Tongue (tissue), 2 donors: Measurements from ENCODE around the gene VWC2L. TPM values are rescaled to one million over a fixed set of nuclear protein-coding genes. Genes with fewer than 3 reads are reported as not detected.

Experiments
- DNase-seq: peaks from one replicate; pipeline ENCODE4 v3.0.0-alpha.2; 2015
- total RNA-seq: library from RNA; depleted of rRNA; stranded (reverse); fragments of >200 nt; gene quantifications from one replicate; pipeline ENCODE4 v1.2.3, GENCODE V29; 2014

VWC2L gene
- total RNA-seq, 1 donor from 2014 or later = not detected

DNA sequence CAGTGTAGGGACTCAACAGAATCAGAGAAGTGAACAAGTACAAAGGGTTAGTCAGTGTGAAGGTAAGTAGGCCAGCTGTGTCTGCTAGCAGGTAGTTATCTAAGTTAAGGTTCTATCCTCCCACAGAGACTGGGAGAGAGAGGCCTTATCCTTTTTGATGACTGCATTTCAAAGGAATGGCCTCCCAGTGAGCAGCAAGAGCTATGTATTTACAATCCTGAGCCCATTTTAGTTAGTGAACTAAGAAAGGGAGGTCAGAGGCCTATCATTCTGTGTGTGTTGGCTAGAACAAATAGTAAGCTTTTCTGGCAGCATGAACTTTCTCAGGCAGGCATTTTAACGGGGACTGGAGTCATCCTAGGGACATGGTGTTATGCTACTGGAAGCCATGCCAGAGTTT lies 182.9 kb downstream of the VWC2L start:
- no peak for DNase-seq

DNA sequence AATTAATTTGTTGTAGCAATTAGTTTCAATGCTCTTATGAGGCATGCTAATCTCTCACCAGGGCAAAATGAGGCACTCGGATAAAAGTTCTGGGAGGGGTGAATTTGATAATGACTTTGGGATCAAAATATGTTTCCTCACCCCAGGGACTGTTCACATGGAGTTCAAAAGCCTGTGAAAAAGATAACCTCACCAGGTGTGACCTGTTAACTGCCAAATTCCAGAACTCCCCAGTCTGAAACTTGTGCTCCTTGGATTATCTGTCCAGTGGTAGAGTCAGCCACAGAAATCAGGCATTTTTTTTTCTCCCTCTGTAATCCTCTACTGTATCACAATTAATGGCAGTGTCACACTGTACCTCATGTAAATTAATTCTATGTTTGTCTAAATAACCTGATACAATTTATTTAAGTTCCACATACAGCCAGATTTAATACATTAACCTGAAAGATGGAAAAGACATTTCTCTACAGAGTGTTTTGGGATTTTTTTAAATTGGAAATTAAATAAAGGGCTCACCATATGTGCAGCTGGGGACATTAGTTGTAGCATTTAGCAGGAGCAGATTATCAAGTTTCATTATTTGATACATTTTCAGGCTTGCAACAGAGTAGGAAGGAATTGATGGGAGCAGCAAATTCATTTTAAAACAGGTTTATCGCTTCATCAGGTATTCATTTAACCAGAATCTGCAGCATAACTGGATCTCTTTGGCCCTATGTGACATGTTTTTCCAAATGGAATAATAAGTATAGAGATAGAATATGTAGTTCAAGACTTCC lies 191.2 kb downstream of the VWC2L start:
- no peak for DNase-seq

DNA sequence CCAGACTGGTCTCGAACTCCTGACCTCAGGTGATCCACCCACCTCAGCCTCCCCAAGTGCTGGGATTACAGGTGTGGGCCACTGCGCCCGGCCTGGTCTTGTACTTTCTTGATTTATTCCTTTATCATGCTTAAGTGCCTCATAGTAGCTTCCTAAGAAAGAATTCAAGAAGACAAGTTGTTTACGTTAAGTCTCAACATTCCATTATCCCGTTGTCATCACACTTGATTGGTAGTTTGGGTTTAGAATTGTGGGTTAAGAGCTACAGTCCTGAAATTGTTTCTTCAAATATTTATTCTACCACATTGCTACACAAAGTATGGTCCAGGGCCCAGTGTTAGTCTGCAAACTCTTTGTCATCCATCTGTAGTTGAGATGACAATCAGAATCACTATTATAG lies 194.0 kb downstream of the VWC2L start:
- no peak for DNase-seq

DNA sequence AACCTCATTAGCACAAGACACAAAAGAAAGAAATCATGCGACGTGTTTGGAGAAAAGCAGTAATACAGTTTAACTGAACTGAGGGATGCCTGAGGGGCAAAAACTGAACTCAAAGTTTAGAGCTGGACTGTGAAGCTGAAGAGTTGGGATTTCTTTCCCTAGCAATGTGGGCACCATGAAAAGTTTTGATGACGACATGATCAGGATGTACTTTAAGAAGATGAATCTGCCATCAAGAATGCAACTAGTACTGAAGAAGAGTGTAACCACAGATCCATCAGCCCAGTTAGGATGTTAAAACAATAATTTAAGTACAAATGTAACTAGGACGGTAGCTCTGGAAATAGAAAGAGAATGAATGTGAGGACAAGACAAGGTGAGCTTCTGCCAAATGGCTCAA lies 196.2 kb downstream of the VWC2L start:
- DNase-seq = no peak

DNA sequence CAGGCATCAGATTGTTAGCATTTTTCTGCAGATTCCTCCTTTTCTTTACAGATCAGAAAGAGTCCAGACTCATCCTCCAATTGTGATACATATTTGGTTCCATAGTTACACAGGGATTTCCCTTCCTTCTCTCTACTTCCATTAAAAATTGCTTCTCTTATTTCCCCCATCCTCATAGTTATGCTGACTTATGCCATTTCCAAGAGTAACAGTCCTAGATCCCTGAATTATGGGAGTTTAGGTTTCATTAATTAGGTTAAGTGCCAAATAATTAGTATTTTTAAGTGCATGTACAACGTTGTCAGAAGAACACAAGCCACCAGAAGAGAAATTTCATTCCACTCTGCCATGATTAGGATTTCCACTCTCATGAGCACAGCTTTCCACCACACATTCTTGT lies 200.2 kb downstream of the VWC2L start:
- no peak for DNase-seq

DNA sequence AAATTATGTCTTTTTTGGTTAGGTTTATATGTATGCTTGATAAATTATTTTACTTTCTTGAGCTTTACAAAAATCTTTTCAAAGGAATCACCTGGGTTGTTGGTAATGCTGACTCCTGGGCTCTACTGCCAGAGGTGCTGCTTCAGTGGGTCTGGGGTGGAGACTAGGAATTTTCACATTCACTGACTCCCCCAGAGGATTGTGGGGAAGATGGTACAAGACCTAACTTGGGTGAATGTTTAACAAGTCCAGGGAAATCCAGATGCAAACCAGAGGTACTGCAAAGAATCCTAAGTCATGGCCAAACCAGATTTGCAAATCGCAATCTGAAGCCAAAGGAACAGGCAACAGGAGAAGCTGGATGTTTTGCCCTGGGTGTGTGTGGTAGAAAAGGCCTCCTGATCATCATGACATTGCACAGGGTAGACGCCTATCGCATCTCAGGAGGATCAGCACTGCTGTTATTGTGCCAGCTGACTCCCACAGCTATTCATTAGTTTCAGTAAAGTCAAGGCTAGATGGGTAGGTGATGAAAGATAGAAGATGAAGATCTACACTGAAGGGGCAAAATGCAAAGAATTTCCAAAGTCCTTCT lies 213.4 kb downstream of the VWC2L start:
- no peak for DNase-seq

DNA sequence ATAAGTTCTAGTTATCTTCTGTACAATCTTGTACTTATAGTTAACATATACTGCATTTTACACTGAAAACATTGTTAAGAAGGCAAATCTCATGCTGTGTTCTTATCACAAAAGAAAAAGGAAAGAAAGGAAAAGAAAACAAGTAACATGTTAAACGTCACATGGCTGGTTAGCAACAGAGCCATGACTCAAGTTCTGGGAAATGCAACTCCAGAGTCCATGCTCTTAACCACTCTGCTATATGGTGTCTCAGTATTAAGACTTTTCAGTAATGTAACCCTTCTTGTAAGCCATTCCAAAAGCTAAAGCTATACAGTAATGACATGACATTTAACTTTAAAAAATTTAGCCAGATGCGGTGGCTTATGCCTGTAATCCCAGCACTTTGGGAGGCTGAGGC lies 217.2 kb downstream of the VWC2L start:
- DNase-seq = no peak
